Measurements from ENCODE around the gene PLOD1.
A peak's percentile ranks its signal among the peaks of the same experiment; 100 is the strongest.
"Not testable (repeated sequence)": the region's sequence is repeated elsewhere in the genome, so short reads cannot be mapped to it uniquely, and the experiment has no call there.

The PLOD1 gene

GRCh38 chr1:11938722-11939526 is 4.4 kb downstream of the PLOD1 start:
- DNase-seq (ENCODE audit: low read depth): no peak

GRCh38 chr1:11939794-11940193 is 5.3 kb downstream of the PLOD1 start:
- DNase-seq (ENCODE audit: low read depth): not testable (repeated sequence)

- DNase-seq (ENCODE audit: low read depth): peak; percentile 31
Observed at GRCh38 chr1:11940260-11940921, 5.9 kb downstream of the PLOD1 start.

GRCh38 chr1:11942280-11942679 is 7.8 kb downstream of the PLOD1 start:
- no peak for DNase-seq (ENCODE audit: low read depth)

- DNase-seq (ENCODE audit: low read depth): no peak
Observed at GRCh38 chr1:11943619-11944018, 9.1 kb downstream of the PLOD1 start.

GRCh38 chr1:11944358-11944931 is 9.9 kb downstream of the PLOD1 start:
- no peak for DNase-seq (ENCODE audit: low read depth)

- DNase-seq (ENCODE audit: low read depth): no peak
Observed at GRCh38 chr1:11946647-11947046, 12.1 kb downstream of the PLOD1 start.

- no peak for DNase-seq (ENCODE audit: low read depth)
Observed at GRCh38 chr1:11948822-11949458, 14.4 kb downstream of the PLOD1 start.

GRCh38 chr1:11951901-11952300 is 17.4 kb downstream of the PLOD1 start:
- DNase-seq (ENCODE audit: low read depth): no peak

- DNase-seq (ENCODE audit: low read depth): no peak
Observed at GRCh38 chr1:11952455-11953109, 18.1 kb downstream of the PLOD1 start.

GRCh38 chr1:11955221-11955620 is 20.7 kb downstream of the PLOD1 start:
- no peak for DNase-seq (ENCODE audit: low read depth)

GRCh38 chr1:11957398-11957797 is 22.9 kb downstream of the PLOD1 start:
- DNase-seq (ENCODE audit: low read depth): no peak

GRCh38 chr1:11957897-11958296 is 23.4 kb downstream of the PLOD1 start:
- DNase-seq (ENCODE audit: low read depth): no peak

GRCh38 chr1:11960276-11960675 is 25.8 kb downstream of the PLOD1 start:
- DNase-seq (ENCODE audit: low read depth): no peak

- no peak for DNase-seq (ENCODE audit: low read depth)
Observed at GRCh38 chr1:11960715-11961114, 26.2 kb downstream of the PLOD1 start.

GRCh38 chr1:11961230-11961629 is 26.7 kb downstream of the PLOD1 start:
- no peak for DNase-seq (ENCODE audit: low read depth)

- DNase-seq (ENCODE audit: low read depth): no peak
Observed at GRCh38 chr1:11963622-11964021, 29.1 kb downstream of the PLOD1 start.

GRCh38 chr1:11964656-11965055 is 30.1 kb downstream of the PLOD1 start:
- DNase-seq (ENCODE audit: low read depth): no peak

GRCh38 chr1:11967028-11967547 is 32.6 kb downstream of the PLOD1 start:
- DNase-seq (ENCODE audit: low read depth): no peak

GRCh38 chr1:11970441-11971185 is 36.1 kb downstream of the PLOD1 start:
- no peak for DNase-seq (ENCODE audit: low read depth)

- DNase-seq (ENCODE audit: low read depth): peak; percentile 51
Observed at GRCh38 chr1:11977625-11978024, 43.1 kb downstream of the PLOD1 start.

Measured in fibroblast of the conjunctiva (primary cell).